GM18502 (cell line): ENCODE measurements around the gene METTL18.

Source experiments
- ATAC-seq: cut with Tn5 transposase; IDR thresholded peaks from one replicate; pipeline ENCODE4 v1.9.1; 2021; ENCODE audit warnings: mild to moderate bottlenecking; ENCODE audit not compliant: unreplicated experiment, poor library complexity

METTL18 gene

DNA sequence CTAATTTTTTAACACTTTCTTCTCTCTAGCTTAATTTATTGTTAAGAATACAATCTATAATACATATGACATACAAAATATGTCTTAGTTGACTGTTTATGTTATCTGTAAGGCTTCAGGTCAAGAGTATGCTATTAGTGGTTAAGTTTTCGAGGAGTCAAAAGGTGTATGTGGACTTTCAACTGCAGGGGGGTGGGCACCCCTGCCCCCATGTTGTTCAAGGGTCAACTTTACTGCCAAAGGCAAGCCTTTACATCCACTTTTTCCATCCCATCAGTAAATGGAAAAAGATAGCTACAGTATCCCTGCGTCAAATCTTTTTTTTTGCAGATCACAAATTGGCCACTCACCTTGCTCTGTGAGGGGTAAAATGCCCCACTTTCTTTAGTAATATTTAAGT lies 6.3 kb downstream of the METTL18 start:
- no peak for ATAC-seq

DNA sequence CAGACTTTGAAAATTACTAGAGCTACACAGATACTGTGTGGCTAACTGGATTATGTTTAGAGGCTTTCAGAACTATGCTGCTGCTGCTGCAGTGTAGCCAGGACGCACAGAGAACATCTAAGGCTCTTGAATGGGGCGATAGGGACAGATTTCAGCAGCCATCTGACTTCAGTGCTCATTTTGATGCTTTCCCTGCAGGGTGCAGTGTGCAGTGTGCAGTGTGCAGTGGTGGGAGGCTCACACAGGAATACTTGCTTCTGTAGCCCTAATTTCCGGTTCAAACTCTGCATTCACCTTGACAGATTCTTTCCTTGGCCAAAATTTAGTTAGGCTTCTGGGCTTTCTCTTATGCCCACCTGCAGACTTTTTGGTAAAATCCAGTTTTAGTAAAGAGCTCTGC lies 7.7 kb downstream of the METTL18 start:
- no peak for ATAC-seq

DNA sequence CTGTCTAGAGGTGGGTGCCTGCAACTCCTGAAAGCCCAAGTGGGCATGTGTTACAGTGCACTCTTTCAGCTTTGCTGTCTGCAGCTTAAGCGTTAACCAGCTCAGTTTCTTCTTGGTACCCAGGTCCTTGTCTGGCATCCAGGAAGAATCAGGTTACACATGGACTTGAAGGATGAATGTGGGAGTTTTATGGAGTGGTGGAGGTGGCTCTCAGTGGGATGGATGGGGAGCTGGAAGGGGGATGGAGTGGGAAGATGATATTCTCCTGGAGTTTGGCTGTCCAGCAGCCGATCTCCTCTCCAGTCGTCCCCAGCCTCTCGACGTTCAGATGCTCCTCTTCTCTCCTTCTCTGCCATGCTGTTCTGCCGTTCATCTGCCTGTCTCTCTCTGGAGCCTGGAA lies 9.4 kb downstream of the METTL18 start:
- ATAC-seq: no peak

DNA sequence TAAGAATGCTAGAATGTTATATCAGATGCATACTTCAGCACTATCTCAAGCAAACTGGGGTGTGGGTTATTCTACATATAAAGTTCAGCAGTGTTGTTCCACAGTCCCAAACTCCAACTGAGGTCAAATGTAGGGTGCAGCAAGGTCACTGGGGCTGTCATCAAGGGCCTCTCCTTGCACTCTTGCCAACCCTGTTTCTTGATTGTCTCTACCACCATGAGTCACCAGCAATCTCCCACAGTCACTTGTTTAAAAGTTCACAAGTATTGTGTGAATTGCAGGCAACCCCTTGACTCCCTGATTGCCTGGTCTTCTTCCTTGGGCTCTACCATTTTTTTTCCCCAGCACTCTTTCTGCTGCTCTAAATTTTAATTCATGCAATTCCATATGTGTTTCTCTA lies 10.6 kb downstream of the METTL18 start:
- ATAC-seq: no peak

DNA sequence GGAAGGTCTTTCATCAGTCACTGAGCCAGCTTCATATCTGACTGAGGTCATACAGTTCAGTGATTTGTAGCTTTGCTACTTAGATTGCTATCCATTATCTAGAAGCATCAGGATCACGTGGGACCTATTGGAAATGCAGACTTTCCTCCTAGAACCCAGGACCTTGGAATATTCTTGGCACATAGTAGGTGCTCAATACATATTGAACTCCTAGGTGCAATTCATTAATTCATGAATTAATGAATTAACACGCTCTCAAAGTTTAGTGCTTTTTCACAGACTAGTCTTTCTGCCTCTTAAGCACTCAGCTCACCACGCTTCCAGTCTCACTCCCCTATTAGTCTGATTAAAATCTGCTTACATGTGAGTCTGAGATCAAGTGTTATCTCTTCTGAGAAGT lies 12.1 kb downstream of the METTL18 start:
- no peak for ATAC-seq

DNA sequence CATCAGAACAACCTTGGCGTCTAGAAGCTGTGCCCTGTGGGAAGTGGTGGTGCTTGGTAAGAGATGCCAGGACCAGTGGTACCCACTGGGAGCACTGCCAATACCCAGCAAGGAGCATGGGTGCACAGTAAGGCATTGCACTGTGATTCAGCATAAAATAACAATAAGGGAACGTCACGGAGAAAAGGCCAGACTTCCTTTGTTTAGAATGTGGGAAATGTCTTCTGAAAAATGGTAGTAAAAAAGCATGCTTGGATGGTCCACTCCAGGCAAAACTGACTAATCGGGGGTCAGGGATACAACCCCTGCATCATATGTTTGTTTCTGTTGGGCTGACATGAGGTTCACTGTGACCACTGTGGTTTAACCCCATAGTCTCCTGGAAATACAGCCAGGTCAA lies 14.7 kb downstream of the METTL18 start:
- no peak for ATAC-seq

DNA sequence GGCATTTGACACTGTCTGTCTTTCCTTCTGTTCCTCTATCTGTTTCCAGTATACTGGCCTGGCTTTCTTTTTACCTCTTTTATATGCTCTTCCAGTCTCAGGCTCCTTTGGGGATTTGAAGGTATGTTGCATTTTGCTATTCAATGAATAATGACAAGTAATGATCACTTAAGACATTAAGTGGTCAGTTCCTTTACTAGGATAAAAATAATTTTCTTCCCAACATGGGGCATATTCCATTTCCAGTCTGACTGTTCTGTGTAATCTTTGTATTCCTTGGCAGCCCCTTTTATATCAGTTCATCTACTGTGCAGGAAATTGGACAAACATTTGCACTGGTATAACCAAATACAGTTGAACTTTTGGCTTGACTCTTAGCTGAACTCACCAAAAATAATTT lies 15.6 kb downstream of the METTL18 start:
- ATAC-seq: no peak

DNA sequence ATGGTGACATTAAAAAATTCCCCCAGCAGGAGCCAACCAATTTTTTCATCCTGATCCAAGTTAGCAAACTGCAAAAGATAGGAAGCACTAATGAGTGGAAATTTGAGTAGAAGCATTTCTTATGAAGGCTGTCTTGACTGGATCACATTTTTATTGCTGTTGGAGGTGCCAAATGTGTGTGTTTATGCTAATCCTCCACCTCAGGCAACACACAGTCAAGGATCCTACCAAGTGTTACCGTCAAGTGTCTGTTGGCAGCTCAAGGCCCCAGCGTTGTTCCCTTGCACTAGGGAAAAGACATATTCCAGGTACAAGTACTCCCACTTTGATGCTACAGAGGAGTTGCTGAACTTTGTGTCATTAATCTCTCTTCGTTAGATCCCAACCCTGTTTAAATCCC lies 18.3 kb downstream of the METTL18 start:
- no peak for ATAC-seq

DNA sequence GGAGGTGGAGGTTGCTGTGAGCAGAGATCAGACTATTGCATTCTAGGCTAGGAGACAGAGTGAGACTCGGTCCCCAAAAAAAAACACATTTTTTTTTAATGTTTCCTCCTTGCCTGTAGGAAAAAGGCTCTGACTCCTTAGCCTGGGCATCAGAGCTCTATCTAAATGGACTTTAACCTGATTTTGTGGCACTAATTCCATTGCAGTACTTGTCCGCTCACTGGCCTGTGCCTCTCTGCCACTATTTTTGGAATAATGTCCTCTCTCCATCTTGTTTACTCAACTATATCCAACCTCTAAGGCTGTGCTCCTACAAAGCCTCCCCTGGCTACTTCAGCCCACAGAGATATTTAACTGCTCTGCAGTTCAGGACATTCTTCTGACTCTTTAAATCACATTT lies 26.5 kb downstream of the METTL18 start:
- ATAC-seq: no peak

DNA sequence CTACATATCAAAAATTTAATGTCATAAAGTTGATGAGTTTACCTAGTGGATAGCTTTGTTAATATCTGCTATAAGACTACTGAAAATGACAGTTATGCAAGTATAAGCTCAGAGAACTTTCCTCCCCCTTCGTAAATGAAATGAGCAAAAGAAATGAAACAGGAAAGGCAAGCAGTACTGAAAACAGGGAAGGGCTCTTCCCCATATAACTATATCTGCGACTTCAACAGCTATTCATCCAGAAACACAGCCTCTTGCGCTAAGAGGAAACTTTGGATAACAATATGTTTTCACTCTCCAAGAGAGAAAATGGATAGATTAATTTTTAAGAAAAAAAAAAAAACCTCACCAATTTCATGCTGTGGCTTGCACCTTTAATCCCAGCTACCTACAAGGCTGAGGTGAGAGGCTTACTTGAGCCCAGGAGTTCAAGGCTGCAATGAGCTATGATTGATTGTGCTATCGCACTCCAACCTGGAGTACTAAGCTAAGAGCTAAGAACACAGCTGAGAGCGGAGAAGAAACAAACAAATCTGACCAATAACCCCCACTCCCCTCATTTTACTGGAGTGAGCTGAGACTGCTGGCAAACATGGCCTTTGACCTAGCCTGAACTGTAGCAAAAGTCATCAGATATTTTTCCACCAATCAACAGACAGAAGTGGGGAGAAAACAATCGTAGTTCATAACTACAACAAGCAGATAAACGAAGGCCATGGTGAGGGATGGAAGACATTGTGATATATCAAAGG lies 29.0 kb downstream of the METTL18 start:
- ATAC-seq: no peak

DNA sequence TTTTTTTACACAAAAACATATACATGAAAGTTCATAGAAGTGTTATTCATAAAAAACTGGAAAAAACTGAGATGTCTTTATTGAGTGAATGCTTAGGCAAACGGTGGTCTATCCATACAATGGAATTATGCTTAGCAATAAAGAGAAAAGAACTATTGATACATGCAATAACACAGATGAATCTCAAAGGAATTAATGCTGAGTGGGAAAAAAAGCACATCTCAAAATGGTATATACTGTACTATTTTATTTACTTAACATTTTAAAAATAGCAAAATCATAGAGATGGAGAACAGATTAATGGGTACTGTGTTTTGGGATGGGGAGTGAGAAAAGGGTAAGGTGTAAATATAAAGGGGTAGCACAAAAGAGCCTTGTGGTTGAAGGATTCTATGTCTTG lies 29.8 kb downstream of the METTL18 start:
- no peak for ATAC-seq

DNA sequence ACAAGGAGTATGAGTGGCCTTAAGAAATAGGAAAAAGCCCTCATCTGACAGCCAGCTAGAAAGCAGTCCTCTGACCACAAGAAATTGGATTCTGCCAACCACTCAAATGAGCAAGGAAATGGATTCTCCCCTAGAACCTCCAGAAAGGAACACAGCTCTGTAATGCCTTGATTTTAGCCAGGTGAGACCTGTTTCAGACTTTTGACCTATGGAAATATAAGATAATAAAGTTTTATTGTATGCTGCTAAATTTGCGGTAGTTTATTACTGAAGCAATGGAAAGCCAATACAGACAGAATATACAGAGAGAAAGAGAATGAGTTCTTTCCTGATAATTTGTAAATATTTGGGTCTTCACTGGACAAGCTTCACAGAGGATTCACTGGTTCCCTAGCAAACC lies 32.0 kb downstream of the METTL18 start:
- no peak for ATAC-seq

DNA sequence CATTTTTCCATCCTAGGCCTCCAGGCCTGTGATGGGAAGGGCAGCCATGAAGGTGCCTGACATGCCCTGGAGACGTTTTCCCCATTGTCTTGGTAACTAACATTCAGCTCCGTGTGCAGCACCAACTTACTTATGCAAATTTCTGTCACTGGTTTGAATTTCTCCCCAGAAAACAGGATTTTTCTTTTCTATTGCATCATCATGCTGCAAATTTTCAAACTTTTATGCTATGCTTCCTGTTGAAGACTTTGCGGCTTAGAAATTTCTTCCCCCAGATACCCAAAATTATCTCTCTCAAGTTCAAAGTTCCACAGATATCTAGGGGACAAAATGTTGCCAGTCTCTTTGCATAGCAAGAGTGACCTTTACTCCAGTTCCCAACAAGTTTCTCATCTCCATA lies 35.7 kb downstream of the METTL18 start:
- ATAC-seq: no peak

DNA sequence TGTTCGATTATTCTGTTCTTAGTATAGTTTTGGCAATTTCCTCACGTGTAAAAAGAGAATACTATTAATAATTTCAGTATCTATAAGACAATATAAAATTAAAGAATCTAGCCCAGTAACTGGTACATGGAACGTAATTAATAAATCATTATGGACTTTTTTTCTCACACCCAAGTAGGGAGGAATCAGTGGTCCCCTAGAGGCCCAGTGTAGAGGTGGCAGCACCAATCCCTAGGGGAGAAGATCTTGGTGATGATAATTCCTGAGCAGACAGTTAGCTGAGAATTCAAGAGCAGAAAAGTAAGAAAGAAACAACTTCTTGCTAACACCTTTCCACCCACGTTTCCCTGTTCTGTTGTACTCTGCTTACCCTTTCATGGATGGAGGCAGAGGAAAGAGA lies 41.2 kb downstream of the METTL18 start:
- ATAC-seq: no peak

DNA sequence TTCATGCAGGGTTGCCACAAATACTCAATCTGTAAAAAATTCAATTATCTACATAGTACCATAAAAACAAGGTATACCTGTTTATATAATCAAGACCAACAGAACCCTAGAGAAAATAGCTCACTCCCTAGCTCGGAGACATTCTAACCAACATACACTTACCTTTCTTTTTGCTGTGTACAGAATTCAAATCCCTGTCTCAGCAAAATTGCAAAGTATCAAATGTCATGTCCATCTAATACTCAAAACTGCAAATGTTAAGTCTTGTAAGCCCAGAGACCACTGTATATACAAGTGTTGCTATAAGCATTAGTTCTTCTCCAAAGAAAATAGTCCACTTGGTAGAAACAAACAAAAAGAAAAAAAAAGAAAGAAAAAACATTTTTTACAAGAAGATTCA lies 44.7 kb downstream of the METTL18 start:
- ATAC-seq: no peak

DNA sequence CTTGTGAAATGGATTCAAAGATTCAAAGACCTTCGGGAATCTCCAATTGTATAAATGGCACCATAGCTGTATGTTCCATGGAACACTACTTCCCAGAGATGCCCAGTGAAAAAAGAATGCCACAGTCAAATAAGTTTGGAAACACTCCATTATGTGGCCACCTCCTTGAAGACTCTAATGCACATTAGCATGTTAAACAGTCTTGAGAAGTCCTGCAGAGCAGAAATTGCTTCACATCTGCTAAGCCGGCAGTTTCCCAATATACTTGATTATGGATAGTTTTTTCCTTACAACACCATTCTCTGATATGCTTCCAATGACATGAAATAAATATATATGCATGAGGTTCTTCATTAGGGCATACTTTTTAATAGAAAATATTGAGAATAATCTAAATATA lies 48.2 kb downstream of the METTL18 start:
- no peak for ATAC-seq

DNA sequence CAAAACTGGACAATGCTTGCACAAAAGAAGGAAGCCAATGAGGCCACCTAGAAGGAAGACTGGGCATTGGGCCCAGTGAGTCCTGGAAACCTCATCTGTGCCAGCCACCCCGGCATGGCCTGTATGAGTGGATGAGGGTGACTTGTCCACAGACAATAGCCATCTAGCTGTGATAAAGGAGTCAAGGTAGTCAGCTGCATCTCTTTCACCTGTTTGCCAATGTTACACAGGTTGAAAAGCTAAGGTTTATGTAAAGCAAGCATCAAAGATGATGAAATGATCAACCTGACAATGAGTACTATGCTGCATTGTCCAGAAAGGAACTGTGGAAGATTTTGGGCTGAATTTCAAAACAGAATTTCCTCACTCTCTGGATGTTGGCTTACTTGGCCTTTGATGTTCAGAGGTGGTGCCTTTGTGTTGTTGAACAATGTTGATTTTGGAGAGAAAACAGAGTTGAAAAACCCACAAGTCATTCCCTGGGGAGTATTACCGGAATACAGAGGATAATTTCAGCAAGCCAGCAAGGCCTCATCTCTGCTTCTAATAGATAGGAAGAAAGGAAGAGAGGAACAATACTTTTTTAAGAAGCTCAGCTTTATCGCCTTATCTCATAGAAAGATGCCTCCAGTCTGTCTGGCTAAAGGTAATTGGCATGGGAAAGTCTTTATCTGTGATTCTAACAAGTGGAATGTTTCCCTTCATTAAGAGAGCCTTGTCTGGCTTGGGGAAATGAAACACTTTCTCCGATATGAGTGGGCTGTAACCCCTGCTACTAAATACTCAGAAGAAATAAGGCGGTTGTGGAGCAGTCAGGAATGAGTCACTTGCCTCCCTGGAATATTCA lies 49.5 kb downstream of the METTL18 start:
- no peak for ATAC-seq
